Gastroesophageal sphincter (tissue), 4 donors: Measurements from ENCODE around the gene CCDC150. TPM values are rescaled to one million over a fixed set of nuclear protein-coding genes. Genes with fewer than 3 reads are reported as not detected.

Source experiments
- ATAC-seq: fragments of 150-250 bp; one replicate; pipeline ENCODE4 v1.9.1; 2016; ENCODE audit warnings: mild to moderate bottlenecking, moderate library complexity
- H3K27ac ChIP-seq, 4 donors: fragments of 200-600 bp; sonication (generic) in 3 of 4; 1 replicate in 3 of 4; 2 replicates in 1 of 4; pipeline ENCODE4 v1.5.1; 2016 to 2019
- H3K27me3 ChIP-seq: fragments of 200-600 bp; sonication (generic); one replicate; pipeline ENCODE4 v1.5.1; 2019
- H3K36me3 ChIP-seq, 2 donors: fragments of 200-600 bp; sonication (generic); one replicate each; pipeline ENCODE4 v1.5.1; 2019; ENCODE audit warnings: control low read depth in 1 of 2
- H3K4me1 ChIP-seq, 3 donors: fragments of 200-600 bp; sonication (generic); 1 replicate in 2 of 3; 2 replicates in 1 of 3; pipeline ENCODE4 v1.5.1; 2016 to 2019; ENCODE audit warnings: control low read depth in 2 of 3
- H3K4me3 ChIP-seq, 2 donors: fragments of 200-600 bp; sonication (generic); one replicate each; pipeline ENCODE4 v1.5.1; 2019; ENCODE audit warnings: mild to moderate bottlenecking in 1 of 2, moderate library complexity in 1 of 2
- H3K9me3 ChIP-seq, 3 donors: fragments of 200-600 bp; sonication (generic); one replicate each; pipeline ENCODE4 v1.5.1; 2017 to 2019; ENCODE audit warnings: control low read depth in 2 of 3
- EP300 ChIP-seq: sonication (generic); formaldehyde crosslinking; IDR thresholded peaks from one replicate; pipeline ENCODE4 v1.6.1; 2017; ENCODE audit warnings: antibody characterized with exemption, mild to moderate bottlenecking
- POLR2A ChIP-seq, 2 donors: fragments of 450-650 bp; IDR thresholded peaks; one replicate each; pipeline ENCODE4 v1.6.1; 2017; ENCODE audit warnings: antibody characterized with exemption in 2 of 2, mild to moderate bottlenecking in 2 of 2, moderate library complexity in 1 of 2
- POLR2AphosphoS5 ChIP-seq: sonication (generic); formaldehyde crosslinking; IDR thresholded peaks from one replicate; pipeline ENCODE4 v1.6.1; 2017; ENCODE audit warnings: antibody characterized with exemption
- whole genome bisulfite sequencing, 2 donors: methylation state at CpG; one replicate each; pipeline ENCODE4 v1.1.5; 2018; ENCODE audit warnings: low coverage in 1 of 2; 5-methylcytosine and 5-hydroxymethylcytosine counted together
- total RNA-seq, 4 donors: library from RNA; depleted of rRNA; stranded (reverse); fragments of >200 nt; gene quantifications; one replicate each; pipeline ENCODE4 v1.1.0, GENCODE V29; 2016
- TF ChIP-seq, protein P1 (sequence below), 4 experiments: fragments of 200-600 bp in 2 of 4; fragments of 450-650 bp in 2 of 4; sonication (generic) in 1 of 4; IDR thresholded peaks; one replicate each; pipeline ENCODE4 v1.5.1; 2017 to 2019; ENCODE audit warnings: antibody characterized with exemption in 4 of 4, mild to moderate bottlenecking in 2 of 4, moderate library complexity in 2 of 4

CCDC150 gene
- total RNA-seq, 4 donors from 2014 or later: 1.0 to 2.6 TPM; not detected in 2

DNA sequence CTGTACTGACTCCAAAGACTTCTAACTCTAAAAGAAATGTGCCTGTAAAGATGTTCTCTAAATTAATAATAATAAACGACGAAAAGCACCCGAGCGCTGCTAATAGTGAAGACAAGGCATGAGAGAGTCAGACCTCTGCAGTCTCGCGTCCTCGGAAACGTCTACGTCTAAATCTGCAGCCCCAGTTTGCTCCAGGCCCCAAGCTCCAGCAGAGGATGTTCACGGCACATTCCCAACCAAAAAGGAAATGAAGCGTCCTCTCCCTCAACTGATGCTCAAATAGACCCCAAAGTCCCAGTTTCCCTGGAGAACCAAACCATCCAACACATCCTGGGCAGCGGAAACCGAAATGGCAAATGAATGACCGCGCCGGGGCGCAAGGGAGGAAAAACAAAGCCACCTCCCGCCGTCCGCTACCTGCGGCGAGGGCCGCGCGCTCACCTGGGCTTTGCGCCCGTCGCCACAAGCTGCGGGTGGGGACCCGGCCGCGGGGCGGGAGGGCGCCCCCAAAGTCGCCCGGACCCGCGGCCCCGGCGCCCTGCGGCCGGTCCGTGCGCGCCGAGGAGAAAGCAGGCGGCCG lies 47.1 kb upstream of the CCDC150 start:
- H3K9me3 ChIP-seq: no peaks in the 10 kb centered on the region
- peaks cover 0 to 21% (median 4%) of the 10 kb centered on the region in 3 donors for H3K4me1 ChIP-seq
- H3K4me3 ChIP-seq: peak overlapping the region; percentile 35 to 70
- 0 to 1% methylated on average over 10 to 11 of the region's 48 CpGs for WGBS, 2 donors
- H3K27ac ChIP-seq: peak overlapping the region in 3 of 4 donors; percentile 66 to 75 (median 70)
- ATAC-seq: peak; percentile 11
- H3K27me3 ChIP-seq: peaks cover 65% of the 10 kb centered on the region
- H3K36me3 ChIP-seq: no peaks in the 10 kb centered on the region
- TF ChIP-seq POLR2AphosphoS5: no peak
- TF ChIP-seq, protein P1, sequence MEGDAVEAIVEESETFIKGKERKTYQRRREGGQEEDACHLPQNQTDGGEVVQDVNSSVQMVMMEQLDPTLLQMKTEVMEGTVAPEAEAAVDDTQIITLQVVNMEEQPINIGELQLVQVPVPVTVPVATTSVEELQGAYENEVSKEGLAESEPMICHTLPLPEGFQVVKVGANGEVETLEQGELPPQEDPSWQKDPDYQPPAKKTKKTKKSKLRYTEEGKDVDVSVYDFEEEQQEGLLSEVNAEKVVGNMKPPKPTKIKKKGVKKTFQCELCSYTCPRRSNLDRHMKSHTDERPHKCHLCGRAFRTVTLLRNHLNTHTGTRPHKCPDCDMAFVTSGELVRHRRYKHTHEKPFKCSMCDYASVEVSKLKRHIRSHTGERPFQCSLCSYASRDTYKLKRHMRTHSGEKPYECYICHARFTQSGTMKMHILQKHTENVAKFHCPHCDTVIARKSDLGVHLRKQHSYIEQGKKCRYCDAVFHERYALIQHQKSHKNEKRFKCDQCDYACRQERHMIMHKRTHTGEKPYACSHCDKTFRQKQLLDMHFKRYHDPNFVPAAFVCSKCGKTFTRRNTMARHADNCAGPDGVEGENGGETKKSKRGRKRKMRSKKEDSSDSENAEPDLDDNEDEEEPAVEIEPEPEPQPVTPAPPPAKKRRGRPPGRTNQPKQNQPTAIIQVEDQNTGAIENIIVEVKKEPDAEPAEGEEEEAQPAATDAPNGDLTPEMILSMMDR (IDR thresholded peaks at IDR 0.05): no peak
- no peak for TF ChIP-seq POLR2A (IDR thresholded peaks at IDR 0.05)
- TF ChIP-seq EP300: no peak

DNA sequence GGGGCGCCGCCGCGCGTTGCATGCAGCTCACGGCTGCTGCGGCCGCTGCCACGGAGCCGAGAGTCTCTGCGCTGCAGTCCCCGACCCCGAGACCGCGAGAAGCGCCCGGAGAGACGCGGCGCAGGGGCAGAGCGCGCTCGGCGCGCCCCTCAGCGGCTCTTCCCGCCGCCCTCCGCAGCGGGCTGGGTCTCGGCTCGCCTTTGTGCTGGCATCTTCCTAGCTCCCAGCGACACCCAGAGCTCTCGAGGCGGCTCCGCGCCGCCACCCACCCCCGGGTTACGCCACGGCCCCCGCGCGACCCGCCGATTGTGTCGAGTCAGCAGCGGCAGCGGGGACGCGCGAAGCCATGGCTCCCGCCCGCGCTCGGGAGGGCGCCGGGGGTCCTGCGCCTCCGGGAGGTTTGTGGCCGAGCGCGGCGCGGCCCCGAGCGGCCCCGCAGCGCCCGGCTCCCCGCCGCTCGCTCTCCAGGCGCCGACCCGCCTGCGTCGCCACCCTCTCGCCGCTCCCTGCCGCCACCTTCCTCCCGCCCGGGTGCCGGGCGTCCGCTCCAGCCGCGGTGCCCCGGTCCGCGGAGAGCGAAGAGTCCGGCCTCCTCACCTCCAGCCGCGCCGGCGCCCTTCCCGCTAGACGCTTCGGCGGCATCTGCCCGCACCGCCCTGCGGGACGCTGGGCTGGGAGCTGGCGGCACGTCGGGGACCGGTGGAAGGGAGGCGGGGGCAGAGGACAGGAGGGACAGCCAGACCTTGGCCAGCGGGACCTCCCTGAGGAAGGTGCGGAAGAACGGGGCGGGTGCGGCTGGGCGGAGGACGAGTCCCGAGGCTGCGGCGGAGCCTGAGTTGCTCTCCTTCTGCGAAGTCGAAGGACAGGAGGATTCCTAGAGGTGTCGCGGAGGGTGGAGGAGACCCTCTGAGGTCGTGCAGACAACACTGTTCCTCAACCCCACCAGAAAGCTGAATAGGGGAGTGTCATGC lies 46.3 kb upstream of the CCDC150 start, which contains the start of gene HECW2:
TSS of gene HECW2 (minus strand) at position 644 of the 971 bp plus-strand sequence.
- peak; percentile 57 for ATAC-seq
- H3K27ac ChIP-seq: peak within 1 kb of the TSS in 3 of 4 donors; percentile 66 to 75 (median 70)

DNA sequence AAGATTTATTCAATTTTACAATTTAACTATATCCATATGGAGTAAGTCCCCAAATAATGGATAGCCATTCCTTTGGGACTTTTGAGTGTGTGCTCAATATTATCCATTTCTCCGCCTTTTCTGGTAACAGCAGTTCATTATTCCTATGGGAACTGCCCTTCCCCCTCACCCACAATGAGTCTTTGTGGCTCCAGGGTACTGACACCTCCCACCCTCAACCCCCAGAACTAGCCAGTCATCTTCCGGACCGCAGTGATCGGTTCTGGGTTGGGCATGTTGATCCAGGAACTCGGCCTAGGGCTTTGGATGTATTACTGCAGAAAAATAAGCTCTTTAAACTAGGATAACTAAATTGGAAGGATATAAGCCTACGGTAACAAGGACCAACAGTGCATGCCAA lies 45.4 kb upstream of the CCDC150 start:
- Histone ChIP-seq H3K4me3 (no peak overlapping the region), H3K27me3 (peaks cover 52% of the 10 kb centered on the region), H3K36me3 (no peaks in the 10 kb centered on the region), H3K4me1 (peaks cover 0 to 21% (median 4%) of the 10 kb centered on the region in 3 donors), H3K27ac (no peak overlapping the region), H3K9me3 (no peaks in the 10 kb centered on the region)
- WGBS, 2 donors: 85 to 95% methylated on average over 4 to 5 of the region's 6 CpGs
- TF ChIP-seq POLR2AphosphoS5: no peak
- no peak for TF ChIP-seq POLR2A (IDR thresholded peaks at IDR 0.05)
- TF ChIP-seq, protein P1 (IDR thresholded peaks at IDR 0.05): no peak
- TF ChIP-seq EP300: no peak
- no peak for ATAC-seq

More for the DNA sequence above, 46.3 kb upstream of the CCDC150 start, which contains the start of gene HECW2:
- TF ChIP-seq POLR2AphosphoS5 (no peak), POLR2A (IDR thresholded peaks at IDR 0.05) (no peak), EP300 (no peak)
- TF ChIP-seq, protein P1 (IDR thresholded peaks at IDR 0.05): peak in 1 of 4 experiments; percentile 9
- Histone ChIP-seq H3K9me3 (no peaks in the 10 kb centered on the region), H3K4me3 (peak within 1 kb of the TSS; percentile 35 to 70), H3K36me3 (no peaks in the 10 kb centered on the region), H3K4me1 (peaks cover 0 to 21% (median 4%) of the 10 kb centered on the region in 3 donors), H3K27me3 (peaks cover 61% of the 10 kb centered on the region)
- WGBS, 2 donors: no CpG with 5 or more reads among the region's 125 CpGs

DNA sequence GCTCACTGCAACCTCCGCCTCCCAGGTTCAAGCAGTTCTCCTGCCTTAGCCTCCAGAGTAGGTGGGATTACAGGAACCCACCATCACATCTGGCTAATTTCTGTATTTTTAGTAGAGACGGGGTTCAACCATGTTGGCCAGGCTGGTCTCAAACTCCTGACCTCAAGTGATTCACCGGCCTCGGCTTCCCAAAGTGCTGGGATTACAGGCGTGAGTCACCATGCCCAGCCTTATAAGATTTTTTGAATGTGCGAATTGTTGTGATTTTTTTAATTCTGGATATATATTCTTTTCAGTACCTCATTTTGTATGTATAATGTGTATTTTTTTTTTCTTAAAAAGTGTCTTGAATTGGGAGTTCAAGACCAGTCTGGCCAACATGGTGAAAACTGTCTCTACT lies 42.0 kb upstream of the CCDC150 start:
- H3K4me1 ChIP-seq: peaks cover 0 to 14% (median 4%) of the 10 kb centered on the region in 3 donors
- H3K27ac ChIP-seq: no peak overlapping the region
- ATAC-seq: no peak
- no peaks in the 10 kb centered on the region for H3K36me3 ChIP-seq
- TF ChIP-seq EP300 (no peak), POLR2AphosphoS5 (no peak), POLR2A (IDR thresholded peaks at IDR 0.05) (no peak)
- TF ChIP-seq, protein P1 (IDR thresholded peaks at IDR 0.05): no peak
- H3K27me3 ChIP-seq: peaks cover 27% of the 10 kb centered on the region
- H3K9me3 ChIP-seq: no peaks in the 10 kb centered on the region
- no peak overlapping the region for H3K4me3 ChIP-seq
- WGBS, 2 donors: 92% methylated on average over 6 of the region's 6 CpGs
